Vagina (tissue), 2 donors: ENCODE results near the gene FUT9. TPM values are rescaled to one million over a fixed set of nuclear protein-coding genes. Genes with fewer than 3 reads are reported as not detected.

Source experiments
- DNase-seq, 2 donors: peaks; one replicate each; pipeline ENCODE4 v3.0.0-alpha.2; 2017; ENCODE audit errors: extremely low spot score in 2 of 2
- H3K27ac ChIP-seq: fragments of 200-600 bp; sonication (generic); one replicate; pipeline ENCODE4 v1.5.1; 2019
- H3K27me3 ChIP-seq: fragments of 200-600 bp; sonication (generic); one replicate; pipeline ENCODE4 v1.5.1; 2019
- H3K36me3 ChIP-seq, 2 donors: fragments of 200-600 bp; sonication (generic); one replicate each; pipeline ENCODE4 v1.5.1; 2017 to 2019
- H3K4me1 ChIP-seq: fragments of 200-600 bp; sonication (generic); one replicate; pipeline ENCODE4 v1.5.1; 2019
- H3K4me3 ChIP-seq, 2 donors: fragments of 200-600 bp; sonication (generic); 1 replicate in 1 of 2; 2 replicates in 1 of 2; pipeline ENCODE4 v1.5.1; 2016 to 2019
- H3K9me3 ChIP-seq: fragments of 200-600 bp; sonication (generic); one replicate; pipeline ENCODE4 v1.5.1; 2019
- CTCF ChIP-seq, 3 experiments: fragments of 450-650 bp in 2 of 3; fragments of 200-600 bp in 1 of 3; sonication (generic) in 1 of 3; IDR thresholded peaks; one replicate each; pipeline ENCODE4 v1.5.1; 2017 to 2019; ENCODE audit warnings: antibody characterized with exemption in 3 of 3, mild to moderate bottlenecking in 2 of 3, moderate library complexity in 2 of 3
- POLR2A ChIP-seq, 2 donors: fragments of 450-650 bp; IDR thresholded peaks; one replicate each; pipeline ENCODE4 v1.6.1; 2017; ENCODE audit warnings: antibody characterized with exemption in 2 of 2, mild to moderate bottlenecking in 2 of 2, moderate library complexity in 2 of 2
- POLR2AphosphoS5 ChIP-seq, 2 donors: sonication (generic); formaldehyde crosslinking; IDR thresholded peaks; one replicate each; pipeline ENCODE4 v1.9.0; 2017; ENCODE audit warnings: antibody characterized with exemption in 2 of 2, mild to moderate bottlenecking in 2 of 2, low read depth in 1 of 2; ENCODE audit not compliant: insufficient read depth in 1 of 2
- intact Hi-C: fragments of 100-400 bp; cut with DNase I; formaldehyde crosslinking; loops from one replicate; pipeline ENCODE4 v1.15.1; 2023
- total RNA-seq: library from RNA; depleted of rRNA; stranded (reverse); fragments of >200 nt; gene quantifications from one replicate; pipeline ENCODE4 v1.2.3, GENCODE V29; 2016

Gene FUT9
- total RNA-seq, 1 donor from 2014 or later = not detected

- Histone ChIP-seq H3K4me1 (no peaks in the 10 kb centered on the region), H3K4me3 (no peak overlapping the region), H3K36me3 (no peaks in the 10 kb centered on the region), H3K27me3 (no peaks in the 10 kb centered on the region), H3K27ac (no peak overlapping the region), H3K9me3 (no peaks in the 10 kb centered on the region)
- TF ChIP-seq CTCF (IDR thresholded peaks at IDR 0.05) (no peak), POLR2A (IDR thresholded peaks at IDR 0.05) (no peak), POLR2AphosphoS5 (IDR thresholded peaks at IDR 0.05; ENCODE audit: insufficient read depth in 1 of 2, low read depth in 1 of 2) (no peak)
- intact Hi-C loops = no loop called here
- no peak for DNase-seq
Observed at GRCh38 chr6:96065213-96065612, 49.4 kb downstream of the FUT9 start.

GRCh38 chr6:96066376-96066775 lies 50.6 kb downstream of the FUT9 start:
- Histone ChIP-seq H3K4me1 (no peaks in the 10 kb centered on the region), H3K27ac (no peak overlapping the region), H3K4me3 (no peak overlapping the region), H3K27me3 (no peaks in the 10 kb centered on the region), H3K36me3 (no peaks in the 10 kb centered on the region), H3K9me3 (no peaks in the 10 kb centered on the region)
- intact Hi-C loops = no loop called here
- DNase-seq = no peak
- no peak for TF ChIP-seq POLR2AphosphoS5 (IDR thresholded peaks at IDR 0.05; ENCODE audit: insufficient read depth in 1 of 2, low read depth in 1 of 2)

- Histone ChIP-seq H3K4me1 (no peaks in the 10 kb centered on the region), H3K27me3 (no peaks in the 10 kb centered on the region), H3K27ac (no peak overlapping the region), H3K9me3 (no peaks in the 10 kb centered on the region), H3K36me3 (no peaks in the 10 kb centered on the region), H3K4me3 (no peak overlapping the region)
- intact Hi-C loops = no loop called here
- no peak for TF ChIP-seq POLR2A (IDR thresholded peaks at IDR 0.05)
- TF ChIP-seq CTCF (IDR thresholded peaks at IDR 0.05) = no peak
- TF ChIP-seq POLR2AphosphoS5 (IDR thresholded peaks at IDR 0.05; ENCODE audit: insufficient read depth in 1 of 2, low read depth in 1 of 2) = no peak
- no peak for DNase-seq
Observed at GRCh38 chr6:96073555-96073954, 57.8 kb downstream of the FUT9 start.

- no peaks in the 10 kb centered on the region for H3K36me3 ChIP-seq
- no peaks in the 10 kb centered on the region for H3K27me3 ChIP-seq
- no peak for DNase-seq
- H3K9me3 ChIP-seq = no peaks in the 10 kb centered on the region
- no peaks in the 10 kb centered on the region for H3K4me1 ChIP-seq
- TF ChIP-seq POLR2AphosphoS5 (IDR thresholded peaks at IDR 0.05; ENCODE audit: insufficient read depth in 1 of 2, low read depth in 1 of 2) (no peak), CTCF (IDR thresholded peaks at IDR 0.05) (no peak), POLR2A (IDR thresholded peaks at IDR 0.05) (no peak)
- intact Hi-C loops = no loop called here
- no peak overlapping the region for H3K27ac ChIP-seq
- no peak overlapping the region for H3K4me3 ChIP-seq
Observed at GRCh38 chr6:96074006-96074405, 58.2 kb downstream of the FUT9 start.

GRCh38 chr6:96075826-96076225 lies 60.1 kb downstream of the FUT9 start:
- intact Hi-C loops = no loop called here
- Histone ChIP-seq H3K27ac (no peak overlapping the region), H3K9me3 (no peaks in the 10 kb centered on the region), H3K4me3 (no peak overlapping the region), H3K36me3 (no peaks in the 10 kb centered on the region), H3K27me3 (no peaks in the 10 kb centered on the region), H3K4me1 (no peaks in the 10 kb centered on the region)
- TF ChIP-seq CTCF (IDR thresholded peaks at IDR 0.05) = no peak
- TF ChIP-seq POLR2A (IDR thresholded peaks at IDR 0.05) = no peak
- no peak for TF ChIP-seq POLR2AphosphoS5 (IDR thresholded peaks at IDR 0.05; ENCODE audit: insufficient read depth in 1 of 2, low read depth in 1 of 2)
- DNase-seq = no peak

- Histone ChIP-seq H3K4me3 (no peak overlapping the region), H3K4me1 (no peaks in the 10 kb centered on the region), H3K27ac (no peak overlapping the region), H3K36me3 (no peaks in the 10 kb centered on the region), H3K9me3 (no peaks in the 10 kb centered on the region), H3K27me3 (no peaks in the 10 kb centered on the region)
- TF ChIP-seq POLR2A (IDR thresholded peaks at IDR 0.05) (no peak), POLR2AphosphoS5 (IDR thresholded peaks at IDR 0.05; ENCODE audit: insufficient read depth in 1 of 2, low read depth in 1 of 2) (no peak), CTCF (IDR thresholded peaks at IDR 0.05) (no peak)
- no peak for DNase-seq
- intact Hi-C loops = no loop called here
Observed at GRCh38 chr6:96086745-96087144, 71.0 kb downstream of the FUT9 start.
